ENCODE results near the gene CD83. TPM values are rescaled to one million over a fixed set of nuclear protein-coding genes. Genes with fewer than 3 reads are reported as not detected.

Gene CD83
- total RNA-seq, 6 experiments from 2014 or later: 0.79 to 1.9 (median 1.1) TPM

DNA sequence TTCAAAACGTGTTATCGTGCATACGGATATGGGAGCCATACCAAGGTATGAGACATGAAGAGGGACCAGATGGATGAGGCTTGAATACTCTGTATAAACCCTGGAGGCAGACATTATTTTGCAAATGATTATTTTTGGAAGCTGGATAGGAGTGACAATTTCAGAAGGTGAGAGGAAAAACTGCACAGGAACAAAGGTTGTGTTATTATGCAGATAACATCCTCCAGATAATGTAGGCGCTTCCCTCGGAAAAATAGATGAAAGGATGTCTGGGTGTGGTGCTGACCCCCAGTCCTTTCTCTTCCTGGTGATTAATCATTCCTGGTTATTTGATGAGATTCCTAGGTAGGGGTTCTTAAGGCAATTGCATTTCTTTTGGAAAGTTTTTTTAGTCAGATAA is 36.4 kb upstream of the CD83 start:
- no peak overlapping the region for H3K4me3 Mint-ChIP-seq
- TF ChIP-seq, protein P1, sequence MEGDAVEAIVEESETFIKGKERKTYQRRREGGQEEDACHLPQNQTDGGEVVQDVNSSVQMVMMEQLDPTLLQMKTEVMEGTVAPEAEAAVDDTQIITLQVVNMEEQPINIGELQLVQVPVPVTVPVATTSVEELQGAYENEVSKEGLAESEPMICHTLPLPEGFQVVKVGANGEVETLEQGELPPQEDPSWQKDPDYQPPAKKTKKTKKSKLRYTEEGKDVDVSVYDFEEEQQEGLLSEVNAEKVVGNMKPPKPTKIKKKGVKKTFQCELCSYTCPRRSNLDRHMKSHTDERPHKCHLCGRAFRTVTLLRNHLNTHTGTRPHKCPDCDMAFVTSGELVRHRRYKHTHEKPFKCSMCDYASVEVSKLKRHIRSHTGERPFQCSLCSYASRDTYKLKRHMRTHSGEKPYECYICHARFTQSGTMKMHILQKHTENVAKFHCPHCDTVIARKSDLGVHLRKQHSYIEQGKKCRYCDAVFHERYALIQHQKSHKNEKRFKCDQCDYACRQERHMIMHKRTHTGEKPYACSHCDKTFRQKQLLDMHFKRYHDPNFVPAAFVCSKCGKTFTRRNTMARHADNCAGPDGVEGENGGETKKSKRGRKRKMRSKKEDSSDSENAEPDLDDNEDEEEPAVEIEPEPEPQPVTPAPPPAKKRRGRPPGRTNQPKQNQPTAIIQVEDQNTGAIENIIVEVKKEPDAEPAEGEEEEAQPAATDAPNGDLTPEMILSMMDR (IDR thresholded peaks at IDR 0.05): no peak
- DNase-seq: no peak
- no peaks in the 10 kb centered on the region for H3K9me3 Mint-ChIP-seq
- no peaks in the 10 kb centered on the region for H3K36me3 Mint-ChIP-seq (ENCODE audit: low read depth)
- H3K4me1 Mint-ChIP-seq (ENCODE audit: low read depth): no peaks in the 10 kb centered on the region
- peaks cover 6% of the 10 kb centered on the region; the same call in 1 of the 2 replicates for H3K27me3 Mint-ChIP-seq (ENCODE audit: insufficient read depth)
- no peak overlapping the region for H3K27ac Mint-ChIP-seq

- H3K27me3 Mint-ChIP-seq (ENCODE audit: insufficient read depth): peaks cover 9% of the 10 kb centered on the region; the same call in 1 of the 2 replicates
- no peaks in the 10 kb centered on the region for H3K4me1 Mint-ChIP-seq (ENCODE audit: low read depth)
- DNase-seq: no peak
- H3K27ac Mint-ChIP-seq: no peak overlapping the region
- TF ChIP-seq, protein P1 (IDR thresholded peaks at IDR 0.05): no peak
- no peak overlapping the region for H3K4me3 Mint-ChIP-seq
- no peaks in the 10 kb centered on the region for H3K36me3 Mint-ChIP-seq (ENCODE audit: low read depth)
- H3K9me3 Mint-ChIP-seq: no peaks in the 10 kb centered on the region
Measured at GRCh38 chr6:14082771-14083170, 34.8 kb upstream of the CD83 start.

DNA sequence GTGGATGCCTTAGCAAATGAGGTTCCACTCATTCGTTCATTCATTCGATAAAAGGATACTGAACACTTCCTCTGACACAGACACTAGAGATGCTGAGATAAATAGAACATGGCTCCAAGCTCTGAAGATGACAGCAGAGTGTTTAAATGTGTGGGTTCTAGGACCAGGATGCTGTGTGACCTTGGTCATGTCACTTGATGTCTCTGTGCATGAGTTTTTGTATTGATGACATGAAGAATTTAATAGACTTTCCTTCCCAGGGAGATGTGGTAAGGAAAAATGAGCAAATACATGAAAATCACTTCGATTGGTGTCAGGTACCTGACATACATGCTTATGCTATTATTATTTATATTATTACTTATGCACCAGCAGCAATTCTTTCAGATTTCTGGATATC is 34.3 kb upstream of the CD83 start:
- Mint-ChIP-seq H3K36me3 (ENCODE audit: low read depth) (no peaks in the 10 kb centered on the region), H3K9me3 (no peaks in the 10 kb centered on the region), H3K4me3 (no peak overlapping the region), H3K27me3 (ENCODE audit: insufficient read depth) (peaks cover 9% of the 10 kb centered on the region; the same call in 1 of the 2 replicates), H3K4me1 (ENCODE audit: low read depth) (no peaks in the 10 kb centered on the region), H3K27ac (no peak overlapping the region)
- no peak for DNase-seq
- TF ChIP-seq, protein P1 (IDR thresholded peaks at IDR 0.05): no peak

GRCh38 chr6:14083751-14084150 is 33.8 kb upstream of the CD83 start:
- DNase-seq: no peak
- Mint-ChIP-seq H3K27me3 (ENCODE audit: insufficient read depth) (peaks cover 12% of the 10 kb centered on the region; the same call in 1 of the 2 replicates), H3K9me3 (no peaks in the 10 kb centered on the region), H3K27ac (no peak overlapping the region), H3K4me3 (no peak overlapping the region), H3K4me1 (ENCODE audit: low read depth) (0 out of 2 replicates have a peak, but pooled peaks cover 2% of the 10 kb centered on the region), H3K36me3 (ENCODE audit: low read depth) (no peaks in the 10 kb centered on the region)
- TF ChIP-seq, protein P1 (IDR thresholded peaks at IDR 0.05): no peak

- Mint-ChIP-seq H3K36me3 (ENCODE audit: low read depth) (no peaks in the 10 kb centered on the region), H3K9me3 (no peaks in the 10 kb centered on the region), H3K4me3 (no peak overlapping the region), H3K27ac (no peak overlapping the region), H3K27me3 (ENCODE audit: insufficient read depth) (peaks cover 12% of the 10 kb centered on the region; the same call in 1 of the 2 replicates), H3K4me1 (ENCODE audit: low read depth) (0 out of 2 replicates have a peak, but pooled peaks cover 4% of the 10 kb centered on the region)
- TF ChIP-seq, protein P1 (IDR thresholded peaks at IDR 0.05): no peak
- no peak for DNase-seq
Measured at GRCh38 chr6:14084388-14084787, 33.2 kb upstream of the CD83 start.
